ENCODE results near the gene DAB2.

Gene DAB2

GRCh38 chr5:39333104-39333503 is 91.7 kb downstream of the DAB2 start:
- no peak for DNase-seq

DNA sequence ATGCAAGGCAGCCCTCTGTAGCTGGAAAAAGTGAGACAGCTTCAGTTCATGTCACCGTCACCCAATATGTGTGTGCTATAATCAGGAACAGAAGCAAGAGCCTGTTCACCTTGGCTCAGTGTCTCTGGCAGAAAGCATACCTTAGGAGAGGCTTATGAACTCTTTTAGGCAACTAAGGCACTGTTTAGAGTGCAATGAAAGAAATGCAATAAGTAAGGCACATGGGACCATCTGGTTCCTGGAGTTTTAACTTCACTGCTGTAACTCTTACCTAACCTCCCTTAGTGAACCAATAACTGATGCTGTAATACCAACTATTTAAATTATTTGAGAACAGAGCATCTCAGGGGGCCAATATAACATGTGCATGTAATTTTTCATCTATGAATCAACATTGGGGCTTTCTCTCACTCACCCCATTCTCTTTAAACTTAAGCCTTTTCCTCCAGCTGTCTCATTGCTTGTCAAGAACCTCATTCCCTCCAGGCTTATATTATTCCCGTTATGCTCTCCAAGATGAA is 92.9 kb downstream of the DAB2 start:
- DNase-seq, result no peak

DNA sequence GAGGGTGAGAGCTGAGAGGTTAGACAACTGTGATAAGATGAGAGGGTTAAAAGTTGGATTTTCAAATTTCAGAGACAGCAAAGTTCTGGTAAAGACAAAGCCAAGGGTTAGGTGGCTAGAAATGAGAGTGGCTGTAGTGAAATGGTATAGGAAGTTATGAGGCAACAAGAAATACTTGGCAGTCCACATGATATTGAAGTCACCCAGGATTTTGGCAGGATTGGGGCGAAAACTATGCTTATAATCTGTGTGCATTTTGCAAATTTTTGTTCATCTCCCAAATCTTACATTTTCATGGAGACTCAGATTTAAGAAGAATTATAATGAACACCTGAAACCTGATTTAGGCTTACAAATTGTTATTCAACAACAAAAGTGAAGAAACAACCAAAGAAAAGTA is 96.0 kb downstream of the DAB2 start:
- DNase-seq, result no peak

- no peak for DNase-seq
These were observed 101.2 kb downstream of the DAB2 start for GRCh38 chr5:39323542-39323941.
